ENCODE measurements around the gene RNF126. TPM values are rescaled to one million over a fixed set of nuclear protein-coding genes. Genes with fewer than 3 reads are reported as not detected.
"Not testable (repeated sequence)": the region's sequence is repeated elsewhere in the genome, so short reads cannot be mapped to it uniquely, and the experiment has no call there.

Gene RNF126
- total RNA-seq, 1 donor from 2014 or later = 21.2 TPM

- ATAC-seq (ENCODE audit: poor library complexity) (no peak), DNase-seq (no peak)
- intact Hi-C loops (cut with DNase I) = no loop called here
These were observed 54.6 kb downstream of the RNF126 start for GRCh38 chr19:608155-609003.

- no peak for ATAC-seq (ENCODE audit: poor library complexity)
- intact Hi-C loops (cut with DNase I) = no loop called here
- no peak for DNase-seq
These were observed 55.5 kb downstream of the RNF126 start for GRCh38 chr19:607301-608154.

DNA sequence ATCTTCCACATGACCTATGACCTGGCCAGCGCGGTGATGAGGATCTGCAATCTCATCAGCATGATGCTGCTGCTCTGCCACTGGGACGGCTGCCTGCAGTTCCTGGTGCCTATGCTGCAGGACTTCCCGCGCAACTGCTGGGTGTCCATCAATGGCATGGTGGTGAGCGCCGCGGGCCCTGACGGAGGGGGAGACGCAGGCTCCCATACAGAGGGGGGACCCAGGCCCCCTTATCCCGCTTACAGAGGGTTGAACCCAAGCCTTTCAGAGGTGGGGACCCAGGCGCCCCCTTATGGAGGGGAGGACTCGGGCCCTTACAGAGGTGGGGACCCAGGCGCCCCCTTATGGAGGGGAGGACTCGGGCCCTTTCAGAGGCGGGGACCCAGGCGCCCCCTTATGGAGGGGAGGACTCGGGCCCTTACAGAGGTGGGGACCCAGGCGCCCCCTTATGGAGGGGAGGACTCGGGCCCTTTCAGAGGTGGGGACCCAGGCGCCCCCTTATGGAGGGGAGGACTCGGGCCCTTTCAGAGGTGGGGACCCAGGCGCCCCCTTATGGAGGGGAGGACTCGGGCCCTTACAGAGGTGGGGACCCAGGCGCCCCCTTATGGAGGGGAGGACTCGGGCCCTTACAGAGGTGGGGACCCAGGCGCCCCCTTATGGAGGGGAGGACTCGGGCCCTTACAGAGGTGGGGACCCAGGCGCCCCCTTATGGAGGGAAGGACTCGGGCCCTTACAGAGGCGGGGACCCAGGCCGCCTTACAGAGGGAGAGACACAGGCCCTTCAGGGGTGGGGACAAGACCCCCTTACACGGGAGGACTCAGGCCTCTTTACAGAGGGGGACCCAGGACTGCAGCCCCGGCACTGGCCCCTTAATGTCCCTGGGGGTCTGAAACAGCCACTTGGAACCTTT, 57.7 kb downstream of the RNF126 start:
- intact Hi-C loops (cut with DNase I); DNase-seq; ATAC-seq (ENCODE audit: poor library complexity): not testable (repeated sequence)

- ATAC-seq (ENCODE audit: poor library complexity) (no peak), DNase-seq (no peak)
- intact Hi-C loops (cut with DNase I) = no loop called here
These were observed 58.7 kb downstream of the RNF126 start for GRCh38 chr19:604355-604754.

- DNase-seq; ATAC-seq (ENCODE audit: poor library complexity); intact Hi-C loops (cut with DNase I): not testable (repeated sequence)
These were observed 59.2 kb downstream of the RNF126 start for GRCh38 chr19:603779-604178.

GRCh38 chr19:603302-603639, 59.7 kb downstream of the RNF126 start:
- ATAC-seq (ENCODE audit: poor library complexity) = peak; percentile 11
- intact Hi-C loops (cut with DNase I); DNase-seq: not testable (repeated sequence)

GRCh38 chr19:602391-603301, 60.4 kb downstream of the RNF126 start:
- DNase-seq (no peak), ATAC-seq (ENCODE audit: poor library complexity) (peak; percentile 71)
- intact Hi-C loops (cut with DNase I) = no loop called here

DNA sequence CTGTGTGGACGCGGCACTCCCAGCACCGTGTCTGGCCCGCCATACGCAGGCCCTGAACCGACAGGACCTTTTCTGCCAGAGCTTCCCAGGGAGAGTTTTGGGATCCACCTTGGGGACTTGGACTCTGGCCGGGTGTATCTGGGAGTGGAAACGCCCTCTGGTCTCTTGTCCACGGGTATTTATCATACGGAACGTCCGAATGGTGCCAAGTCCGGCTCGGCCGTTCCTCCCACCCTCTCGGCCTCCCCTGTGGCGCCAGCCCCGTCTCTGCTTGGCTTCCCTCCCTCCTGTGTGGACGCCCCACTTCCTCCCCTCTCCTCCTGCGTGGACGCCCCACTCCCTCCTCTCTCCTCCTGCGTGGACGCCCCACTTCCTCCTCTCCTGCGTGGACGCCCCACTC, 61.2 kb downstream of the RNF126 start:
- ATAC-seq (ENCODE audit: poor library complexity) (no peak), DNase-seq (no peak)
- intact Hi-C loops (cut with DNase I) = no loop called here

GRCh38 chr19:601310-601709, 61.7 kb downstream of the RNF126 start:
- no peak for ATAC-seq (ENCODE audit: poor library complexity)
- no peak for DNase-seq
- intact Hi-C loops (cut with DNase I) = no loop called here

Other genes starting within 250 kb of the RNF126 start
- 8.8 TPM for gene SHC2, start 202.2 kb downstream of the RNF126 start, total RNA-seq
- gene MADCAM1, start 166.7 kb downstream of the RNF126 start, total RNA-seq = 0.24 TPM
- gene TPGS1, start 155.7 kb downstream of the RNF126 start, total RNA-seq = 10.8 TPM
- 86.3 TPM for gene CDC34, start 131.5 kb downstream of the RNF126 start, total RNA-seq
- gene GZMM, start 119.2 kb downstream of the RNF126 start, total RNA-seq = 0.32 TPM
- gene BSG, start 90.6 kb downstream of the RNF126 start, total RNA-seq = 1,928 TPM
- 4.1 TPM for gene HCN2, start 73.3 kb downstream of the RNF126 start, total RNA-seq
- gene POLRMT, start 29.7 kb downstream of the RNF126 start, total RNA-seq = 54.5 TPM
- gene FGF22, start 23.3 kb downstream of the RNF126 start, total RNA-seq = not detected
- 27.4 TPM for gene FSTL3, start 13.2 kb upstream of the RNF126 start, total RNA-seq
- gene PRSS57, start 32.2 kb upstream of the RNF126 start, total RNA-seq = not detected
- gene PALM, start 45.7 kb upstream of the RNF126 start, total RNA-seq = 32.9 TPM
- gene MISP, start 87.9 kb upstream of the RNF126 start, total RNA-seq = not detected
- gene PTBP1, start 134.2 kb upstream of the RNF126 start, total RNA-seq = 56.0 TPM
- not detected for gene PLPPR3, start 158.7 kb upstream of the RNF126 start, total RNA-seq
- gene AZU1, start 164.6 kb upstream of the RNF126 start, total RNA-seq = not detected
- not detected for gene PRTN3, start 177.8 kb upstream of the RNF126 start, total RNA-seq
- gene ELANE, start 189.1 kb upstream of the RNF126 start, total RNA-seq = 1.3 TPM
- 477 TPM for gene CFD, start 196.4 kb upstream of the RNF126 start, total RNA-seq
- 19.1 TPM for gene MED16, start 230.0 kb upstream of the RNF126 start, total RNA-seq
- not detected for gene RNU6-9, start 230.3 kb upstream of the RNF126 start, total RNA-seq